Hepatocyte (in vitro differentiated cells): ENCODE data around the gene EVC2. TPM values are rescaled to one million over a fixed set of nuclear protein-coding genes. Genes with fewer than 3 reads are reported as not detected.

ENCODE experiments used
- DNase-seq: peaks from one replicate; pipeline ENCODE4 v3.0.0-alpha.2; 2016; ENCODE audit warnings: low spot score
- H2AFZ ChIP-seq: fragments of 200-600 bp; sonication (generic); 2 replicates; pipeline ENCODE4 v1.6.0; 2016; ENCODE audit warnings: antibody characterized with exemption, mild to moderate bottlenecking
- H3K27ac ChIP-seq: fragments of 200-600 bp; sonication (generic); 2 replicates; pipeline ENCODE4 v1.5.1; 2016; ENCODE audit warnings: mild to moderate bottlenecking
- H3K27me3 ChIP-seq: fragments of 200-600 bp; sonication (generic); 2 replicates; pipeline ENCODE4 v1.6.1; 2016
- H3K36me3 ChIP-seq: fragments of 200-600 bp; sonication (generic); replicated peaks from 2 replicates; pipeline ENCODE4 v1.5.1; 2016; ENCODE audit warnings: low read depth; ENCODE audit not compliant: insufficient read depth
- H3K4me1 ChIP-seq: fragments of 200-600 bp; sonication (generic); 2 replicates; pipeline ENCODE4 v1.5.1; 2016; ENCODE audit warnings: mild to moderate bottlenecking, moderate library complexity; ENCODE audit not compliant: insufficient read depth
- H3K4me2 ChIP-seq: fragments of 200-600 bp; sonication (generic); 2 replicates; pipeline ENCODE4 v1.6.0; 2016
- H3K4me3 ChIP-seq: fragments of 200-600 bp; sonication (generic); 2 replicates; pipeline ENCODE4 v1.5.1; 2016; ENCODE audit warnings: mild to moderate bottlenecking
- H3K79me2 ChIP-seq: fragments of 200-600 bp; sonication (generic); 2 replicates; pipeline ENCODE4 v1.6.0; 2017; ENCODE audit warnings: mild to moderate bottlenecking
- H3K9me2 ChIP-seq: fragments of 200-600 bp; sonication (generic); replicated peaks from 2 replicates; pipeline ENCODE4 v1.6.0; 2017; ENCODE audit warnings: mild to moderate bottlenecking; ENCODE audit not compliant: insufficient read depth
- H3K9me3 ChIP-seq: fragments of 200-600 bp; sonication (generic); 2 replicates; pipeline ENCODE4 v1.5.1; 2016; ENCODE audit warnings: low read depth, mild to moderate bottlenecking
- H4K20me1 ChIP-seq: fragments of 200-600 bp; sonication (generic); 2 replicates; pipeline ENCODE4 v1.6.0; 2016; ENCODE audit warnings: mild to moderate bottlenecking; ENCODE audit not compliant: insufficient read depth, poor library complexity, severe bottlenecking
- EZH2 ChIP-seq: fragments of 200-600 bp; sonication (generic); IDR thresholded peaks from 2 replicates; pipeline ENCODE4 v1.6.1; 2016; ENCODE audit warnings: antibody characterized with exemption, mild to moderate bottlenecking, borderline replicate concordance
- EZH2phosphoT487 ChIP-seq: fragments of 200-600 bp; sonication (generic); IDR thresholded peaks from one replicate; pipeline ENCODE4 v1.6.1; 2018; ENCODE audit warnings: antibody characterized with exemption, mild to moderate bottlenecking, low read depth, moderate library complexity; ENCODE audit not compliant: unreplicated experiment, severe bottlenecking
- WGBS: methylation state at CpG from one replicate; pipeline ENCODE4 v1.1.6; 2016; ENCODE audit warnings: low lambda C conversion rate; ENCODE audit errors: missing lambda C conversion rate; 5-methylcytosine and 5-hydroxymethylcytosine counted together
- polyA plus RNA-seq: library from polyadenylated mRNA; unstranded; fragments of >200 nt; fragmentation: Nextera tagmentation; extraction: Ambion mirVana; gene quantifications from 2 replicates; pipeline ENCODE4 v1.2.1, GENCODE V29; 2016
- total RNA-seq: library from RNA; depleted of rRNA; stranded (reverse); fragments of >200 nt; gene quantifications from 2 replicates; pipeline ENCODE4 v1.2.3, GENCODE V29; 2014
- TF ChIP-seq, protein P1 (sequence below): fragments of 200-600 bp; sonication (generic); IDR thresholded peaks from 2 replicates; pipeline ENCODE4 v1.5.1; 2016; ENCODE audit warnings: antibody characterized with exemption, mild to moderate bottlenecking; ENCODE audit not compliant: poor library complexity

The EVC2 gene
- total and polyA plus RNA-seq, 2 experiments from 2014 or later: 3.0 to 4.2 TPM

DNA sequence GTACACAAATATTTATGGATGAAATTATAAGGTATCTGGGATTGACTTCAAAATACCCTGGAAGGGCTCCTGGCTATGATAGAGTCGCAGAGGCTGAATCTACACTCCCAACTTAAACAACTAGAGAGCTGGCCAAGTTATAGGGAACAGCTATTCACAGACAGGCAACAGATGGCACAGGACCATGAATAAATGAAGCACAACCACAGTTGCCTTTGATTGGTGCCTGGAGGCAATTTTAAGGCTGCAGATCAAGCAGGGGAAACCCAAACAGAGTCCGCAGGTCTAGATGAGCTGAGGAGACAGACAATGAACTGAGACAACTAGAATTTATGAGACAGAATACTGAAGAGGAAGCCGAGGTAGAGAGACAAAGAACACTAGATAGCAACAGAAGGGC, 155.9 kb downstream of the EVC2 start:
- no peak for DNase-seq
- H3K27ac ChIP-seq: no peak overlapping the region
- no peak overlapping the region for H3K4me2 ChIP-seq
- no peaks in the 10 kb centered on the region for H3K36me3 ChIP-seq
- no peaks in the 10 kb centered on the region for H4K20me1 ChIP-seq
- no peaks in the 10 kb centered on the region for H3K27me3 ChIP-seq
- TF ChIP-seq EZH2phosphoT487 (no peak), EZH2 (no peak)
- TF ChIP-seq, protein P1, sequence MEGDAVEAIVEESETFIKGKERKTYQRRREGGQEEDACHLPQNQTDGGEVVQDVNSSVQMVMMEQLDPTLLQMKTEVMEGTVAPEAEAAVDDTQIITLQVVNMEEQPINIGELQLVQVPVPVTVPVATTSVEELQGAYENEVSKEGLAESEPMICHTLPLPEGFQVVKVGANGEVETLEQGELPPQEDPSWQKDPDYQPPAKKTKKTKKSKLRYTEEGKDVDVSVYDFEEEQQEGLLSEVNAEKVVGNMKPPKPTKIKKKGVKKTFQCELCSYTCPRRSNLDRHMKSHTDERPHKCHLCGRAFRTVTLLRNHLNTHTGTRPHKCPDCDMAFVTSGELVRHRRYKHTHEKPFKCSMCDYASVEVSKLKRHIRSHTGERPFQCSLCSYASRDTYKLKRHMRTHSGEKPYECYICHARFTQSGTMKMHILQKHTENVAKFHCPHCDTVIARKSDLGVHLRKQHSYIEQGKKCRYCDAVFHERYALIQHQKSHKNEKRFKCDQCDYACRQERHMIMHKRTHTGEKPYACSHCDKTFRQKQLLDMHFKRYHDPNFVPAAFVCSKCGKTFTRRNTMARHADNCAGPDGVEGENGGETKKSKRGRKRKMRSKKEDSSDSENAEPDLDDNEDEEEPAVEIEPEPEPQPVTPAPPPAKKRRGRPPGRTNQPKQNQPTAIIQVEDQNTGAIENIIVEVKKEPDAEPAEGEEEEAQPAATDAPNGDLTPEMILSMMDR: no peak
- H3K79me2 ChIP-seq: no peaks in the 10 kb centered on the region
- no peak overlapping the region for H2AFZ ChIP-seq
- 76% methylated on average over 3 of the region's 3 CpGs for WGBS
- no peaks in the 10 kb centered on the region for H3K9me3 ChIP-seq
- no peak overlapping the region for H3K4me3 ChIP-seq
- H3K9me2 ChIP-seq: no peaks in the 10 kb centered on the region
- no peaks in the 10 kb centered on the region for H3K4me1 ChIP-seq

DNA sequence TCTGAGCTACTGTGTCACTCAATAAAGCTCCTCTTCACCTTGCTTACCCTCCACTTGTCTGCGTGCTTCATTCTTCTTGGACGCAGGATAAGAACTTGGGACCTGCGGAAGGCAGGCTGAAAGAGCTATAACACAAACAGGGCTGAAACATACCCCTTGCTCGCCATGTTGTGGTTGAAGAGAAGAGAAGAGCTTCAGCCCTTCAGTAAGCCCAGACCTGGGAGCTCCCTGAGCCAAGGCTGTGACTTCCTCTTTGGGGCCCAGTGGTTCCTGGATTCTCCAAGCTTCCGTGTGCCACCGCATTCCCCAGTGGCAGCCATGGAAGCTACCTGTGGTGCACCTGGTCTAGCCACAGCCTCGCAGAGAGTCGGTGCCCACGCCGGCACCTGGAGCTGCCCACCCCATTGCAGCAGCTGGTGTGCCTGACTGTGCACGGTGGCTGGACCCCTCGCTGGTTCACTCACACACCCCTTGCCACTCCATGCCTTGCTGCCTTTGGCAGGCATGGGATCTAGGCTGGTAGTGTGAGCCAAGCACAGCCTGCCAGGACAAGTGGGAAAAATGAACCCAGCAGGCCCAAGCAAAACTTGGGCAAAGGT, 160.6 kb downstream of the EVC2 start:
- no peak overlapping the region for H3K4me3 ChIP-seq
- no peak overlapping the region for H3K4me2 ChIP-seq
- H3K79me2 ChIP-seq: no peaks in the 10 kb centered on the region
- no peaks in the 10 kb centered on the region for H4K20me1 ChIP-seq
- 98% methylated on average over 12 of the region's 12 CpGs for WGBS
- no peaks in the 10 kb centered on the region for H3K36me3 ChIP-seq
- H3K9me2 ChIP-seq: no peaks in the 10 kb centered on the region
- no peak for DNase-seq
- H3K27me3 ChIP-seq: no peaks in the 10 kb centered on the region
- no peak overlapping the region for H3K27ac ChIP-seq
- TF ChIP-seq EZH2: no peak
- TF ChIP-seq, protein P1: no peak
- TF ChIP-seq EZH2phosphoT487: no peak
- H3K4me1 ChIP-seq: no peaks in the 10 kb centered on the region
- no peak overlapping the region for H2AFZ ChIP-seq
- no peaks in the 10 kb centered on the region for H3K9me3 ChIP-seq

DNA sequence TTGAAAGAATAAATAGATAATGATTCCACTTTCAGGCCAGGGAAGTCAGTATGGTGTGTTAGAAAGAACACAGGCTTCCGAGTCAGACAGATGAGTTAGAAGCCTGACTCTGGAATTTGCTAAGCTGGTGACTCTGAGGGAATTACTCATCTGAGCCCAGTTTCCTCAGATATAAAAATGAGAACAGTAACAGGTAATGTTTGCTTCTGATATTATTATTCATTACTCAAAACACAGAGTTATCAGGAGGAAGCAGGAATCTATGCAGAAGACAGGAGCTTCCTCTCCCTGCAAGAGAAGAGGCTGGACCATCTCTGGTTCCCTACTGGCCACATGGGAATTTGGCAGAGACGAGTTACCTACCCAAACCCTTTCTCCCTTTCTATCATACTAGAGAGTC, 163.1 kb downstream of the EVC2 start:
- no peak for TF ChIP-seq EZH2
- no peak for TF ChIP-seq EZH2phosphoT487
- TF ChIP-seq, protein P1: no peak
- no peaks in the 10 kb centered on the region for H3K27me3 ChIP-seq
- H3K4me3 ChIP-seq: no peak overlapping the region
- H3K36me3 ChIP-seq: no peaks in the 10 kb centered on the region
- H3K9me2 ChIP-seq: no peaks in the 10 kb centered on the region
- H3K4me2 ChIP-seq: no peak overlapping the region
- no peak overlapping the region for H2AFZ ChIP-seq
- H4K20me1 ChIP-seq: no peaks in the 10 kb centered on the region
- 90% methylated on average over 2 of the region's 2 CpGs for WGBS
- no peak overlapping the region for H3K27ac ChIP-seq
- no peaks in the 10 kb centered on the region for H3K9me3 ChIP-seq
- no peaks in the 10 kb centered on the region for H3K4me1 ChIP-seq
- no peak for DNase-seq
- H3K79me2 ChIP-seq: no peaks in the 10 kb centered on the region

DNA sequence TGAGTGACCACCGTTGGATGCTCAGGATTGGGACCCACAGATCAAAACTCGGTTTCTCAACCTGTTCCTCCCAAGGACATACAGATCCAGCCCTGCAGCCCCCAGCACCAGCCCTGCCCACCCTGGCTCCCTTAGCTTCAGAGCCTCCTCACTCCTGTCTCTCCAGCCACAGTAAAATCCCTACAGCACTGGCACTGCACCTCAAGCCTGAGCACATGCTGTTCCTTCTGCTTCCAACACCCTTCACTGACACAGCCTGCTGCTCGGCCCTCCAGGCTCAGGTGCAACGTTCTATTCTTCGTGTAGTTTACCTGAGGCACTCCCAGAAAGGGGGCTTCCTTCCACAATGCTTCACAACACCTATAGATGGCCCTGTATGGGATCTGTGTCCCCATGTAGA, 163.6 kb downstream of the EVC2 start:
- TF ChIP-seq, protein P1: no peak
- TF ChIP-seq EZH2phosphoT487 (no peak), EZH2 (no peak)
- H2AFZ ChIP-seq: no peak overlapping the region
- H3K36me3 ChIP-seq: no peaks in the 10 kb centered on the region
- H3K9me3 ChIP-seq: no peaks in the 10 kb centered on the region
- H3K9me2 ChIP-seq: no peaks in the 10 kb centered on the region
- H3K27ac ChIP-seq: no peak overlapping the region
- no peaks in the 10 kb centered on the region for H3K79me2 ChIP-seq
- H3K4me2 ChIP-seq: no peak overlapping the region
- H3K27me3 ChIP-seq: no peaks in the 10 kb centered on the region
- H3K4me1 ChIP-seq: no peaks in the 10 kb centered on the region
- no peak for DNase-seq
- 91% methylated on average over 5 of the region's 5 CpGs for WGBS
- no peaks in the 10 kb centered on the region for H4K20me1 ChIP-seq
- no peak overlapping the region for H3K4me3 ChIP-seq
